WTC11 (cell line): ENCODE data around the gene KLHL29.

Experiments used
- AFF4 ChIP-seq: sonication (generic); formaldehyde crosslinking; IDR thresholded peaks from 2 replicates; pipeline ENCODE4 v1.8.1; 2023; ENCODE audit warnings: mild to moderate bottlenecking, missing genetic modification reagents, borderline replicate concordance
- ZNF232 ChIP-seq: sonication (generic); formaldehyde crosslinking; IDR thresholded peaks from 2 replicates; pipeline ENCODE4 v1.8.0; 2022; ENCODE audit warnings: mild to moderate bottlenecking, missing genetic modification reagents
- TF ChIP-seq, protein P1 (sequence below): fragments of 200-600 bp; IDR thresholded peaks from 2 replicates; pipeline ENCODE4 v1.8.0; 2022; ENCODE audit warnings: antibody characterized with exemption
- TF ChIP-seq, protein P2 (sequence below): sonication (generic); formaldehyde crosslinking; IDR thresholded peaks from 2 replicates; pipeline ENCODE4 v1.8.1; 2022; ENCODE audit warnings: low read depth, missing genetic modification reagents, borderline replicate concordance

DNA sequence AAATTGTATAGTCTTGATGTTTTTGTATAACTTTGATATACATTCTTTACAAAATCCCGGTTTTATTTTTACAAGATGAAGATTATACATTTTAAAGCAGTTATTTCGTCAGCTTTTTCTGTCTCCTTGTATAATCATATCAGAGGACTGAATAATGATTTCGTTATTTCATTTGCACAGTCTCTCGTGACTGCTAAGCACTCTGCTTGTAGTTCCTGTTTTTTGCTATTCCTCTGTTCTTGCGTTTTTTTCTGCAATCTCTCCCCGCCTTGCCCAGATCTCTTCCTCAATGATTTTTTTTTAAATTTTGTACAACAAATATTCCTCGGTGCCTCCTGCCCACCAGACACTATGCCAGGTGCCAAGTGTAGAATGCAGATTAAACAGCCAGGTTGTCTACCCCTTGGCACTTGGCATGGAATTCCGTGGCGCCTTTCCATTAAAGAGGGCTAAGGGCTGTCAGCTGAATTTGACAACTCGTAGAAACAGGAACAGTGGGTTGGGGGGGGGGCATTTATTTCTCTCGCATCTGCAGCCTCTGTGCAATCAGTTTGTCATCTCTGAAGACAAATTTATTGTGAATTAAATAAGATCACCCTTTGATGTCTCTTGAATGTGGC lies 69.6 kb downstream of the KLHL29 start:
- TF ChIP-seq, protein P1, sequence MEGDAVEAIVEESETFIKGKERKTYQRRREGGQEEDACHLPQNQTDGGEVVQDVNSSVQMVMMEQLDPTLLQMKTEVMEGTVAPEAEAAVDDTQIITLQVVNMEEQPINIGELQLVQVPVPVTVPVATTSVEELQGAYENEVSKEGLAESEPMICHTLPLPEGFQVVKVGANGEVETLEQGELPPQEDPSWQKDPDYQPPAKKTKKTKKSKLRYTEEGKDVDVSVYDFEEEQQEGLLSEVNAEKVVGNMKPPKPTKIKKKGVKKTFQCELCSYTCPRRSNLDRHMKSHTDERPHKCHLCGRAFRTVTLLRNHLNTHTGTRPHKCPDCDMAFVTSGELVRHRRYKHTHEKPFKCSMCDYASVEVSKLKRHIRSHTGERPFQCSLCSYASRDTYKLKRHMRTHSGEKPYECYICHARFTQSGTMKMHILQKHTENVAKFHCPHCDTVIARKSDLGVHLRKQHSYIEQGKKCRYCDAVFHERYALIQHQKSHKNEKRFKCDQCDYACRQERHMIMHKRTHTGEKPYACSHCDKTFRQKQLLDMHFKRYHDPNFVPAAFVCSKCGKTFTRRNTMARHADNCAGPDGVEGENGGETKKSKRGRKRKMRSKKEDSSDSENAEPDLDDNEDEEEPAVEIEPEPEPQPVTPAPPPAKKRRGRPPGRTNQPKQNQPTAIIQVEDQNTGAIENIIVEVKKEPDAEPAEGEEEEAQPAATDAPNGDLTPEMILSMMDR = no peak
- TF ChIP-seq ZNF232 (no peak), AFF4 (CRISPR knock-in tag) (no peak)
- TF ChIP-seq, protein P2, sequence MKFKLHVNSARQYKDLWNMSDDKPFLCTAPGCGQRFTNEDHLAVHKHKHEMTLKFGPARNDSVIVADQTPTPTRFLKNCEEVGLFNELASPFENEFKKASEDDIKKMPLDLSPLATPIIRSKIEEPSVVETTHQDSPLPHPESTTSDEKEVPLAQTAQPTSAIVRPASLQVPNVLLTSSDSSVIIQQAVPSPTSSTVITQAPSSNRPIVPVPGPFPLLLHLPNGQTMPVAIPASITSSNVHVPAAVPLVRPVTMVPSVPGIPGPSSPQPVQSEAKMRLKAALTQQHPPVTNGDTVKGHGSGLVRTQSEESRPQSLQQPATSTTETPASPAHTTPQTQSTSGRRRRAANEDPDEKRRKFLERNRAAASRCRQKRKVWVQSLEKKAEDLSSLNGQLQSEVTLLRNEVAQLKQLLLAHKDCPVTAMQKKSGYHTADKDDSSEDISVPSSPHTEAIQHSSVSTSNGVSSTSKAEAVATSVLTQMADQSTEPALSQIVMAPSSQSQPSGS (CRISPR knock-in tag) = no peak
